HG03521 (cell line): ENCODE results near the gene MRPL36.

Experiments
- ATAC-seq: cut with Tn5 transposase; IDR thresholded peaks from one replicate; pipeline ENCODE4 v1.9.1; 2021; ENCODE audit warnings: mild to moderate bottlenecking, moderate library complexity; ENCODE audit not compliant: unreplicated experiment

The MRPL36 gene

DNA sequence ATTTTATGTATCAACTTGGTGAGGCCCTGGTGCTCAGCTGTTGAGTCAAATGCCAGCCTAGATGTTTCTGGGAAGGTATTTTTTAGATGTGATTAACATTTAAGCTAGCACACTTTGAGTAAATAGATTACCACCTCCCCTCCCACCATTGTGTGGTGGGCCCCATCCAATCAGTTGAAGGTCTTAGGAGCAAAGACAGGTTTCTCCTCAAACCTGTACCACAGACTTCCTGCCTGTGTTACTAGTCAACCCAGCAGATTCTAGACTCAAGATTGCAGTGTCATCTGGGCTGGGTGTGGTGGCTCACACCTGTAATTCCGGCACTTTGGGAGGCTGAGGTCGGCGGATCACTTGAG lies 33.8 kb downstream of the MRPL36 start:
- no peak for ATAC-seq

DNA sequence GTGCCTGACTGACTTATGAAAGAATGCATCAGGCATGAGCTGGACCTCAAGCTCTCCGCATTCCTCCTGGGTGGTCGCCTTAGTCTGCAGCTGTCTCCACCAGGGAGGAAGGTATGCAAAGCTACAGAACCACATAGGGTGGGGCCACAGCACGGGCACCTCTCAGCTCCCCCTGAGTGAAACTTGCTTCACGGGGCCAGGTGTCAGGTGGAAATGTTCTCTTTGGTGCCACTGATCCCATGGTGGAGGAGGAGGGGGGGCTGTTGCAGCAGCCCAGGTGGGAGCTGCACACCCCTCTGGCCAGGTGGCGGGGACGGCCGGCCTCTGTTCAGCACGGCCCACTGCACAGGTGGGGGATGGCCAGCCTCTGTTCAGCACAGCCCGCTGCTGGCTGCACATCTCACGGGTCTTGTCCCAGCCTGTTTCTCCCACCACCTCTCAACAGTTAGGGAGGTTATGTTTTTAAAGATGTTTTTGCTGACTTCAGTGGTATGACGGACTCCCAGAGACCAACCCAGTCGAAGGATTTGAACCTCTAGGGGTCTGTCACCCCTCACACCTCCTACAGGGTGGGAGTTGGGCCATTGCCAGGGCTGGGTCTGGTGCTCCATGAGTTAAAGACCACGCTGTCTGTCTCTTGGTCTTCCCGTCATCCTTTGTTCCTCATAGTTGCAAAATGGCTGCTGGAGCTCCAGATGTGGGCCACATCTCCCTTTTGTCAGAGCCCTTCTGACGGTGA lies 34.3 kb downstream of the MRPL36 start:
- peak; percentile 88 for ATAC-seq

GRCh38 chr5:1764606-1764960 lies 35.1 kb downstream of the MRPL36 start:
- ATAC-seq = no peak

GRCh38 chr5:1763960-1764605 lies 35.6 kb downstream of the MRPL36 start:
- no peak for ATAC-seq

- ATAC-seq = no peak
Measured at GRCh38 chr5:1763548-1763911, 36.1 kb downstream of the MRPL36 start.

GRCh38 chr5:1762883-1763547 lies 36.6 kb downstream of the MRPL36 start:
- no peak for ATAC-seq

DNA sequence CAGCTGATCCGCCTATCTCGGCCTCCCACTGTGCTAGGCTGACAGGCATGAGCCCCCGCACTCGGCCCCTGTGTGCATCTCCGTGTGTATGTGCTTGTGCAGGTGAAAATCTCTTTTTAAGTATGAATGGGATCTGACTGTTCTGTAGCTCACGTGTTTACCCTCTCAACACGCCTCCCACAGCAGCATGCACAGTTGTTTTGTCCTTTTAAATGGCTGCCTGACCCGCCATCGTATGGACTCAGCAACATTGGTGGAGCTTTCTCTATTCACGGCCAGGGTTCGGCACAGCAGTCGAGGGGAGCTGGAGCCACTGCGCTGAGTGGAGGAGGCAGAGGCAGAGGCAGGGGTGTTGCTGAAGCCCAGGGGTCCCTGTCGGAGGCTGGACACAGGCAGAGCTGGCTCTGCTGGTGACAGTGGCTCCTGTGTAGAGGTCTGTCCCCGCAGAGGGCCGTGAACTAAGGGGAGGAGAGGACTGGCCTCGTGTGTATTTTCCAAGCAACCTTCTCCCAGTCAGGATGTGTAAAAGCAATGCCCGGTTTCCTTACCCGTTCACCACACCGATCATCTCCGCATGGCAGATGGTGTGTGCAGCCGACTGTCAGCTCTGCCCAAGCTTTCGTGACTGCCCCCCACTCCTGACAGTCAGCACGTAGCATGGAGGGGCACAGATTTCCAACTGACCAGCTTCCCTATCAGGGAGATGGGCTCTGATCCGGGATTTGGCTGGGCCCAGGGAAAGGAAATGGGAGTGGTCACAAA lies 37.3 kb downstream of the MRPL36 start:
- ATAC-seq = no peak

- no peak for ATAC-seq
Measured at GRCh38 chr5:1761453-1761755, 38.2 kb downstream of the MRPL36 start.

- ATAC-seq = no peak
Measured at GRCh38 chr5:1760656-1761452, 38.8 kb downstream of the MRPL36 start.

GRCh38 chr5:1760231-1760630 lies 39.4 kb downstream of the MRPL36 start:
- no peak for ATAC-seq

DNA sequence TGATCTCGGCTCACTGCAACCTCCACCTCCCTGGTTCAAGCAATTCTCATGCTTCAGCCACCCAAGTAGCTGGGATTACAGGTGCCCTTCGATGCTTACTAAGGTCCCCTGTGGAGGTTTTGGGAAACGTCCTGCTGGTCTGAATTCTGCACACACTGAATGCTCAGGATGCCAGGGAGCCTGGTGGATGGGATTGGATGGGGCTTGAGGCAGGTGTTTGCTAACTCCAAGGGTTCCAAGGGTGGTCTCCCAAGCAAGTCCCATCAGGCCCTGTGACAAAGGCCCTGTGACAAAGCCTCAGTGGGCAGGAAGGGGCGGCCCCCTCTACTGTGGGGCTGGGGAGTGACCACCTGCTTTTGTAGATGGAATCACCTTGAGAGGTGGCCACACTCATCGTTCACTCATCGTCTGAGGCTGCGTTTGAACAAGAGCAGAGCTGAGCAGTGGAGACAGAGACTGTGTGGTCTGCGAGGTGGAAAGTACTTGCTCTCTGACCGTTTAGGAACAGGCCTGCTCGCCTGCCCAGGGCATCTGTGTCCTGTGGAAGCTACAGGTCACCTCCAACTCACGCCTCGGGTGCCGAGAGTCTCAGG lies 40.2 kb downstream of the MRPL36 start:
- ATAC-seq = no peak

DNA sequence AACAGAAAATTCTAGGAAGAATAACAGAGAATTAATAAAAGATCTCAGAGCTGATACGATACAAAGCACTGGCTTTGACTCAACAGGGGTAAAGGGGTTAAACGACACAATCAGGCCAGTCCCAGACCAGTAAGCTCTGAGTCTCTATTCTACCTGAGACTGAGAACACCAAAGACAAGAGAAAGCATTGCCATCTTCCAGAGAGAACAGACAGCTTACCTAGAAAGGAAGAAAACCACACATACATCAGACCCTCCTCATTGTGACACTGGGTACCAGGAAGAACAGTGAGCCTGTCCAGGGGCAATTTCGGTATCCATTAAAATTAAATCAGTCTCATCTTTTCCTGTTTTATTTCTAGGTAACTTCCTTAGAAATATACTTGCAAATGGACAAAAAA lies 41.1 kb downstream of the MRPL36 start:
- ATAC-seq = no peak

GRCh38 chr5:1757511-1757910 lies 42.1 kb downstream of the MRPL36 start:
- ATAC-seq = no peak

- no peak for ATAC-seq
Measured at GRCh38 chr5:1756481-1756880, 43.2 kb downstream of the MRPL36 start.

DNA sequence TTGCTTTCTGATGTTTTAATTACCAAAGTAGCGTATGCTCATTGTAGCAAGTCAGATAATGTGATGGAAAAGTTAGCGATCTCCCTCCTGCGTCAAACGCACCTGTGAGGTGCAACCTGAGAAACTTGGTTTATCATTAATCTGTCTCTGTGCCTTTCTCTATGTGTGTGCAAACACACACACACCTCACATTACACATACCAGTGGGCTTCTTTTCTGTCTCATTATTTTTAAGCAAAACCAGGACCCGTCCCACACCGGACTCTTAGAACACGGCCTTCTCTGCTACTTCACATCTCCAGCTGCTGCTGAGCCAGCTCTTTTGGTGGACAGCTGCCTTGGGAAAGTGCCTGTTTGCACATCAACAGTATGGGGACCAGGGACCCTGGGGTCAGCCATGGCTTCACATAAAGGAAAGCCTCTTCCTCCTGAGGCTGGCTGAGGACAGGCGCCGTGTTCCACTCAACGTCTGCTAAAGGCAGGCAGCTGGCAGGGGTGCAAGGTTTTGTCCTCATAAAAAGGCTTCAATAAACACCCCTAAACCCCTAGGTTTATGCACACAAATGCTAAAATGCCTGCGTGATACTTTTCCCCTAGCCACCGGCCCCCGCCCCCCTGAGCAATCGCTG lies 44.2 kb downstream of the MRPL36 start:
- ATAC-seq = no peak

DNA sequence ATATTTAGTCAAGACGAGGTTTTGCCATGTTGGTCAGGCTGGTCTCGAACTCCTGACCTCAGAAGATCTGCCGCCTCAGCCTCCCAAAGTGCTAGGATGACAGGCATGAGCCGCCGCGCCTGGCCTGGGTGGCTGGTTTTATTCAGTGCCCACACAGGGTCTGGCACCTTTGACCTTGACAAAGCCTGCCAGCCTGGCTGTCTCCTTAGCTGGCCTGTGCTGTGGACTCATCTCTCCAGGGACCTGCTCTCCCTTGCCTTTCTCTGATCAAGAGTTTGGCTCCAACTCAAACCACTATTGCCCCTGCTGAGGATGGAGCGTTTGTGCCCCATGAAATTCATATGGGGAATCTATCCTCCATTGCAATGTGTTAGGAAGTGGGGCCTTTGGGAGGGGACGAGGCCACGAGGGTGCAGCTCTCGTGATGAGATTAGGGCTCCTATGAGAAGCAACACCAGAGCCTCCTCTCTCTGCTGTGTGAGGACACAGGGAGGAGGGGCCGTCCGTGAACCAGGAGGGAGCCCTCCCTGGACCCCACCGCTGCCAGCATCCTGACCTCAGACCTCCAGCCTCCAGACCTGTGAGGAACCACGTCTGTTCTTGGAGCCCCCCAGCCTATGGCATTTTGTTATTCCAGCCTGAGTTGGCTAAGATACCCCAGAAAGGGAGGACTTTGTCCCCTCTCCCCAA lies 45.0 kb downstream of the MRPL36 start:
- no peak for ATAC-seq

- ATAC-seq = no peak
Measured at GRCh38 chr5:1753490-1753889, 46.1 kb downstream of the MRPL36 start.

DNA sequence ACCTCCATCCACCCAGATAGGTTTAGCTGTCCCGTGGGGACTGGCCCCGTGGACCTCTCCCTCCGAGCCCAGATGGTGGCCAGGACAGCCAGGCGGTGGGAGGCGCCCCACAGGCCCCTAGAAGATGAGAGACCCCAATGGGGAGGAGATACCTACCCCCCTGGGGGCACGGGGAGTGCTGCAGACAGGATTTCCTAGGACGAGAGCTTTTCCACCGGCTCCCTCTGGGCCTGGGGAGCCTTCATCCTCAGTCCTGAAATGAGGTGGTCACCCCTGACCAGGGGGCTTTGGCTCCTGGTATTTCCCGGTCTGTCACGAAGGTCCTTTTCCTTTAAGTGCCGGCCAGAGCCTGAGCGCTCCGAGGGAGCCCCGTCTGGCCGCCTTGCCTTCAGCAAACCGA lies 46.8 kb downstream of the MRPL36 start:
- ATAC-seq = no peak
